HCEC 1CT (cell line): Measurements from ENCODE around the gene DENND11.
A peak's percentile ranks its signal among the peaks of the same experiment; 100 is the strongest.

Experiments
- DNase-seq: peaks from one replicate; pipeline ENCODE4 v3.0.0-alpha.2; 2017

Gene DENND11

GRCh38 chr7:141702047-141702567 lies at the start of gene DENND11:
Gene DENND11 (minus strand): TSS chr7:141702166. CDS start chr7:141702153, 13 bp downstream.
- DNase-seq, result no peak

DNA sequence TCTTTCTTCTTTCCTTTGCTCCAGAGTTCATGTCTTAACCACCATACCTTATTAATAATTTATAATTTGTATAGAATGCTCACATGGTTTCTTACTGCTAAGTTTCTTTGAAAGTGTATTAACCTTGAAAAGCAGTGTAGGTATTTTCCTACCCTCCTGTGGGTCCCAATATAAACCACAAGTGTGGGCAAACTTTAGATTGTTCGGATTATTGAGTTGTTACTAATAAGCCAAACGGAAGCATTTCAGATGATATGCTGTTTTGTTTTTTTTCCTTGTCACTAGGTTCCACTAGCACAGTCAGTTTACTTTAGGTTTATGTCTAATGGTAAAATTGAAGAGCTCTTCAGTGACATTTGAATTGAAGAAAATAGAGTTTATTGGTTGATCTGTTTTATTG lies 46.4 kb upstream of the DENND11 start:
- no peak for DNase-seq

DNA sequence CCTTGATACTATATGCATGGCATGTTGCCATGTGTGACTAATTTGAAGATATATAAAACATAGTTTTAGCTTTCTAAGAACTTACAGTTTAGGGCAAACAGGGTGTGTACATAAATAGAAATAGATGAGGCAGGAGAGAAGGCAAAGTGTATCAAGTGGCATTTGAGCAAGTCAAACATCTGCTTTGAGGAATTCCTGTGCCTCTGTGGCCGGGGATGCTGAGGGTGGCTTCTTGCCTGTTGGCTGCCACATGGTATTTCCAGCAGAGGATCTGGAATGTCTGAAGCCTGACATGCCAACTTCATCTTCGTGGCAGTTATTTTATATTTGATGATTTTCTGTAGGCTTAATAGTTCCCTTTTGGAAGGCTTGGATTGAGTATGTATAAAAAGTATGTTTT lies 42.2 kb upstream of the DENND11 start:
- DNase-seq, result no peak

DNA sequence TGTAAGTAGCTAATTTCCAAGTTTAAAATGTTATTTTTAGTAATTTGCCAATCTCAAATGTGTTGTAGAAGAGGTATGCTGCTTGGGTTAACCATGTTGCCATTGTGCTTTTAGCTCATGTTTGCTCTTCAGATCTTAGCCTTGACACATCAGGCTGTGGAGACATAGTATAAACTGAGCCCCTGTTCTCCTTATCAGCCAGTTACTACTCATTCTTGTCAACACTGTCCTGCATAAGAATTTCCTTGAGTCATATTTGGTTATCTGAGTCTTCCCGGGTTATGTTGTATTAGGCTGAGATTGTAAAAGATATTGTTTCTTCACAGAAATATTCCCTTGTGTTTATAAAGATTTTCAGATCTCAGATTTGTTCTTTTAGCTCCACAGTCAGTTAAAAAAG lies 40.3 kb upstream of the DENND11 start:
- no peak for DNase-seq

DNA sequence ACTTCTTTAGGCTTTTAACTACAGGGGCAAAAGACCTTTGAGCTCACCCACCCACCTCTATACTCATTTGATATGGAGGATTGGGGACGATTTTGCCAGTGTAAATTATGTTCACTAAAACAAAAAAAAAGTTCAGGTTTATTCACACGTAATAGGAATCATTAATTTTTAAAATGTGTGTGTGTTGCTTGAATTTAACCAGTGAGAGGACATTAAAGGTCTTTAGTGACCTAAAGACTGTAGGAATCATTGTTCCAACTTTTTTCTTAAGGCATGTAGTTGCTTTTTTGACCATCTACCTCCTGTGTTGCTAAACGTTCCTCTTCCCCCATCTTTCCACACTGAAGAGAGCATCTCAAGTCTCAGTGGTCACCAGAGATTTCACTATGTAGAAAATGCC lies 37.3 kb upstream of the DENND11 start:
- DNase-seq, result no peak

GRCh38 chr7:141738592-141739013 lies 36.6 kb upstream of the DENND11 start:
- DNase-seq, result no peak

GRCh38 chr7:141737836-141738591 lies 36.0 kb upstream of the DENND11 start, which contains the start of gene SSBP1:
Gene SSBP1 (plus strand): TSS chr7:141738358. CDS start chr7:141739167, 809 bp downstream.
- DNase-seq, result peak; percentile 97

GRCh38 chr7:141737118-141737835 lies 35.3 kb upstream of the DENND11 start:
- no peak for DNase-seq

DNA sequence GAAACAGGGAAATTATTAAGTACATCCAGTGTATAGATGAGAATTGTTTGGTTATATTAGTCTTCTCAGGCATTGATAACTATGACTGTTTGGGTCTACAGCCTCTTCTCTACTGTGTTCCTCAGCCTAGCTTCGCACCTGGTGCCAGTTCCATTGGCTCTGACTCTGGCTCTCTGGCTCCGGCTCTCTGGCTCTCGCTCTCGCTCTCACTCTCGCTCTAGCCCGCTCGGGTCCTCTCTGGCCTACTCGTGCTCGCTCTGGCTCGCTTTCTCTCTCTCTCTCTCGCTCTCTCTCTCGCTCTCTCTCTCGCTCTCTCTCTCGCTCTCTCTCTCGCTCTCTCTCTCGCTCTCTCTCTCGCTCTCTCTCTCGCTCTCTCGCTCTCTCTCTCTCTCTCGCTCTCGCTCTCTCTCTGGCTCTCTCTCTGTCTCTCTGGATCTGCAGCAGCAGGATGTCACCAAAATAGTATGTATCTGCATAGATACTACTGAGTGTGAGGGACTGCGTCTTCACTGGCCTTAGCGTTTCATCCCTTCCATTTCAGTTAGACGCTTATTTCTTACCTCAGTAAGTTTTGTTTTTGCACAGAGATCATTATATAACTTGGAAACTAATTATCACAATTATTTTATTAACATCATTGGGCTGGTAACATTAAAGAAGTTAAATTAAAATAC lies 29.6 kb upstream of the DENND11 start:
- no peak for DNase-seq

DNA sequence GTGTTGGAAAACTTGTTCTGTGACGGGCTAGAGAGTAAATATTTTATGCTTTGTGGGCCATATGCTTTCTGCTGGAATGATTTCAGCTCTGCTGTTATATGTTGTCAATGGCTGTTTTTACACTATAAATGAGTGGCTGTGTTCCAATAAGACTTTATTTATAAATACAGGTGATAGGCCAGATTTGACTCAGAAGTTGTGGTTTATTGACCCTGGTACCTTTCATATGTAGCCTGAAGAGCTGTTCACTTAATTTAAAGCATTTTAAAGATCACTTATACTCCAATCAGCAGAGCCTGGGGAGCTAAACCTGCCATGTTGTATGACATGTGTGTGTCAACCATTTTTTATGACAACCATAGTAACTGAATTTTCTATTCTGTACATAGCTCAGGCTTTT lies 27.1 kb upstream of the DENND11 start:
- no peak for DNase-seq

DNA sequence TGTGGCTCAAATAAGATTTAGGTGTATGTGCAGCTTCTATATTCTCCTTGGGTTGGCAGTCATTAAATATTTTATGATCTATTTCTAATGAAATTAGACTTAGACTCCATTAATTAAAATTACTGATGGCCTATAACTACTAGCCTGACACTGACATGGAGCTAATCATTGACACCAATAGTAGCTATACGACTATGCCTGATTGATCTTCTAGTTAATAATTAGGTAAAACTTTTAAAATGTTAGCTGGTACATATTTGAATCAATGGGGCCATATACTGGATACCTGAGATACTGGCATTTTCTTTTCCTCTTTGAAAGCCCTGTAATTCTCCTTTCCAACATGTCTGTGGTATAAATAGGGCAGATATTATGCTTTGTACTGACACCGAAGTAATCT lies 20.6 kb upstream of the DENND11 start:
- DNase-seq, result no peak

GRCh38 chr7:141717450-141717849 lies 15.5 kb upstream of the DENND11 start:
- DNase-seq, result no peak

- no peak for DNase-seq
These were observed 14.1 kb upstream of the DENND11 start for GRCh38 chr7:141715794-141716689.

GRCh38 chr7:141715018-141715417 lies 13.1 kb upstream of the DENND11 start:
- no peak for DNase-seq

DNA sequence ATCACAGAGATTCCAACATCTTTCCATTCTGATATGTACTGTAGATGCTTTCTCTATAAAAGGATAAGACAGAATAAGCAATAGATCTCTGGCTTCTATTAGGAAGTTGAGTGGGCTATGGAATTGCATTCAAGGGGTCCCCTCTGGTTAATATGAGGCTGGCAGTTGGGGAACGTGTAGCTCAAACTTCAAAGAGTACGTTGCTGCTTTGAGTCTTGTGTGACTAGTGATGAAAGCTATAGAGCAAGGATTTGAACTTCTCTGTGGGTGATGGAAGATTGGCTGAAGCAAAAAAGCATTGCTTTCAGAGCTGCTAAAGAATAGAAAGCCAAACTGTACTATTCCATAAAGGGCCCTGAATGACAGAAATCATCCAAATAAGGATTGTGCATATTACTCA lies 12.6 kb upstream of the DENND11 start:
- DNase-seq, result no peak

DNA sequence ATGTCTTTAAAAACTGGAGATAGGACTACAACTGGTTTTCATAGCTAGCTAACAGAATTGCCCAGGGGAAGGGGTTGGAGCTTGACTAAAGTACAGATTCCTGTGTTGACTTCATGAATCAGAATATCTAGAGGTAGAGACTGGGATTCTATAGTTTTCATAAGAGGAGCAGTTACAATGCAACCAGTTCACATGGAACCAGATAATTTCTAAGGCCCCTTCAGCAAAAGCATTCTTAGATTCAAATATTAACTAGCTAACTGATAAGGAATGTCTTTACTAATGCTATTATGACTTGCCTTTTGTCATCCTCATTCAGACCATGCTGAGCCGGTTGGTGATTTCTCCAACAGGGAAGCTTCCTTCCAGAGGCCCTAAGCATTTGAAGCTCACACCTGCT lies 11.9 kb upstream of the DENND11 start:
- no peak for DNase-seq

- DNase-seq, result no peak
These were observed 10.8 kb upstream of the DENND11 start for GRCh38 chr7:141712603-141713255.

DNA sequence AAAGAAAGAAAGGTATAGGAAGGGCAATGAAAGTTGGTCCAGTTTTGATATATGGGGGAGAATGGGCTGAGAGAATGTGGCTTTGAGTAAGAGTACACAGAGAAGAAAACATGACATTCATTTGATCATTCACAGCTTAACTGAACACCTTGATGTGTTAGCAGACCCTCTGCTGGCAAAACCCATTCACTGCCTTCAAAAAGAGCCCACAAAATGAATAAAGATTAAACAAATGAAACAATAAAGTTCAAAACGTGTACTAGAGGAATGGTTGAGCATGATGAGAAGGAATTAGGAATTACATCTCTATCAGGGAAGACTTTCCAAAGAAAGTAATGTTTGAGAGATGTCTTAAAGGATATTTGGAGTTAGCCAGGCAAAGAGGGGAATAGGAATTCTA lies 8.3 kb upstream of the DENND11 start:
- no peak for DNase-seq

DNA sequence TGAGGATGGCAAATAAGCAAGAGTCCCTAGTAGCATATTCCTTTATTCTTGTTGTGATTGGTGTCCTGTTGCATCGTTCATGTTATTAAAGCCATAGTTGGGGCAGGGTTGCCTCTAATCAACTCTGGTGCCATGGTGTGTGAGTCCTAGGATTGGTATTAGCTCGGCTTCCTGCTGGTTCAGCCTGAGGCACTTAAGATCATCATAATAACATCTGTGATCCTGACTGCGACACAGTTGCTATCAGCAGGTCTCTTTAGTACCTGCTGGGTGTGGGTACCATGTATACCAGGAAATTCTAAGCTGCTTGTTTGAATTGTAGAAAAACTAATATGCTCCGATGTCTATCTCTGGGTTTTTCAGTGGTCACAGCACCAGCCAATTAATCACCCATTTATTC lies 7.8 kb upstream of the DENND11 start:
- DNase-seq, result no peak

- DNase-seq, result no peak
These were observed 7.4 kb upstream of the DENND11 start for GRCh38 chr7:141709318-141709717.

DNA sequence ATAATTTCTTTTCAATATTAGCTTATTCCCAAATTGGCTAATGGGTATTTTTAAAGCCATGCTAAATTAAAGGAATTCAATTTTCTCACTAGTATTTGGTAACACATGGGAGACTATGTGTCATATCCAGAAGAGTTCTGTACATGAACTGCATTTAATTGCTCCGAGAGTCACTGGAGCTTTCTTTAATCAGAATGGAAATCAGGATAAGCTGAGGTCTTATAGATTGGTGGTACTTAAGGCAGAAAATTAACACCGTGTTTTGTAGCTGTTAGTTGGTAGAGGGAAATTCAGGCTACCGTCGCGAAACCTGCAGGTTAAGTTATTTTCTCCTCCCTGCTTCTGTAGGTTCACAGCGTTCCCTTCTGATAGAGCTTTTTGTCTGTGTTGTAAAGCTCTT lies 6.4 kb upstream of the DENND11 start, which contains the start of gene WEE2:
Gene WEE2, plus strand, starts transcription at position 3 of the 400 bp plus-strand sequence. CDS start 406 bp downstream, outside the sequence.
- DNase-seq, result no peak
